GM04503 (cell line): ENCODE measurements around the gene TENT5C.

ENCODE experiments used
- DNase-seq: peaks from one replicate; pipeline ENCODE4 v3.0.0-alpha.2; 2012; ENCODE audit warnings: low read depth

The TENT5C gene

GRCh38 chr1:117657949-117658660, 52.3 kb downstream of the TENT5C start:
- no peak for DNase-seq

- DNase-seq = no peak
Measured at GRCh38 chr1:117658676-117659075, 52.8 kb downstream of the TENT5C start.

- DNase-seq = no peak
Measured at GRCh38 chr1:117659550-117660270, 53.9 kb downstream of the TENT5C start.

- DNase-seq = no peak
Measured at GRCh38 chr1:117660271-117660965, 54.6 kb downstream of the TENT5C start.

GRCh38 chr1:117661027-117661426, 55.2 kb downstream of the TENT5C start:
- no peak for DNase-seq

- DNase-seq = no peak
Measured at GRCh38 chr1:117662667-117663066, 56.8 kb downstream of the TENT5C start.

GRCh38 chr1:117663156-117663902, 57.5 kb downstream of the TENT5C start:
- no peak for DNase-seq

GRCh38 chr1:117664314-117664713, 58.5 kb downstream of the TENT5C start:
- DNase-seq = no peak

- DNase-seq = no peak
Measured at GRCh38 chr1:117665556-117666270, 59.9 kb downstream of the TENT5C start.

GRCh38 chr1:117669572-117669971, 63.7 kb downstream of the TENT5C start:
- no peak for DNase-seq

- DNase-seq = no peak
Measured at GRCh38 chr1:117670976-117671780, 65.3 kb downstream of the TENT5C start.

- DNase-seq = no peak
Measured at GRCh38 chr1:117671781-117672501, 66.1 kb downstream of the TENT5C start.

GRCh38 chr1:117672756-117673155, 66.9 kb downstream of the TENT5C start:
- no peak for DNase-seq

GRCh38 chr1:117673405-117673804, 67.6 kb downstream of the TENT5C start:
- DNase-seq = no peak

GRCh38 chr1:117674521-117675400, 68.9 kb downstream of the TENT5C start:
- no peak for DNase-seq

- DNase-seq = no peak
Measured at GRCh38 chr1:117675907-117676430, 70.1 kb downstream of the TENT5C start.

- DNase-seq = no peak
Measured at GRCh38 chr1:117676615-117677130, 70.8 kb downstream of the TENT5C start.
